ENCODE results near the gene TMEM255B. TPM values are rescaled to one million over a fixed set of nuclear protein-coding genes. Genes with fewer than 3 reads are reported as not detected.

The TMEM255B gene
- total and polyA plus RNA-seq, 9 of the 15 experiments (the other 6 are each of a cell fraction or from before 2014, with no cell fraction given) = 0.01 to 0.75 (median 0.23) TPM

DNA sequence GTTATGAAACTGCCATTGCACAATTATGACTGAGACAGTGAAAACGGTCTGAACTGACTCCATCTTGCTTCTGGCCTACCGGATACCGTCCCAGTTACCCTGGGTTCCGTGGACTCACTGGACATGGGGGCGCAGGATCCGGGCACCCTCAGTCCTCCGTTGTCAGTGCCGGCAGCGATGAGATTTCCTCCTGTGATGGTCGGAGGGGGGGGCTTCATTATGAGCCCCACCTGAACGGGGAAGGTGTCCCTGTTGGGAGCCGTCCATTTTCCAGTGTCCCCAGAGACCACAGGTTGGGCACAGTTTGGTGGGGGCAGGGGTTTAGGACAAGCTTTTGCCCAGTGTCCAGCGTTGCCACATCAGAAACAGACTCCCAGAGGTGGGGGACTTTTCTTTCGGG lies 23.4 kb downstream of the TMEM255B start:
- intact Hi-C loops (cut with micrococcal nuclease) = no loop called here
- Histone ChIP-seq H3K4me1 (replicated peaks in 1 of 2; ENCODE audit: control insufficient read depth in 2 of 2, insufficient read depth in 2 of 2, low read length in 2 of 2) (no peaks in the 10 kb centered on the region), H3K79me2 (ENCODE audit: control insufficient read depth, insufficient read depth, low read length) (no peaks in the 10 kb centered on the region), H3K4me3 (no peak overlapping the region), H3K36me3 (ENCODE audit: control insufficient read depth, insufficient read depth, low read length) (no peaks in the 10 kb centered on the region), H3K27me3 (ENCODE audit: control insufficient read depth in 2 of 2, insufficient read depth in 2 of 2, low read length in 2 of 2) (peaks cover 3 to 53% of the 10 kb centered on the region in 2 experiments; a peak in 4 of 5 replicates), H3K9me3 (replicated peaks; ENCODE audit: control insufficient read depth, insufficient read depth, low read depth, low read length) (no peaks in the 10 kb centered on the region), H3K4me2 (ENCODE audit: insufficient read depth, low read length) (no peak overlapping the region), H4K20me1 (replicated peaks; ENCODE audit: control insufficient read depth, insufficient read depth, low read length) (no peaks in the 10 kb centered on the region; the same call in 1 of the 2 replicates), H3K9ac (ENCODE audit: insufficient read depth in 1 of 2, low read depth in 2 of 2, low read length in 2 of 2) (no peak overlapping the region), H3K27ac (ENCODE audit: extremely low read depth, low read depth, low read length) (no peak overlapping the region), H2AFZ (ENCODE audit: low read depth, low read length) (no peak overlapping the region), H3K9me1 (ENCODE audit: control insufficient read depth, insufficient read depth, low read length) (no peaks in the 10 kb centered on the region)
- TF ChIP-seq BRD9 (IDR thresholded peaks at IDR 0.05; ENCODE audit: low read depth, partially characterized antibody) = no peak
- TF ChIP-seq ZNF766 (CRISPR knock-in tag; conservative IDR thresholded peaks at IDR 0.05) = no peak
- no peak for TF ChIP-seq POLR2AphosphoS5 (IDR thresholded peaks at IDR 0.05; ENCODE audit: control insufficient read depth, insufficient read depth, low read depth, low read length)
- no peak for TF ChIP-seq ZNF12 (CRISPR knock-in tag; IDR thresholded peaks at IDR 0.05)
- no peak for TF ChIP-seq NFATC3 (IDR thresholded peaks at IDR 0.05)
- TF ChIP-seq, protein P1, sequence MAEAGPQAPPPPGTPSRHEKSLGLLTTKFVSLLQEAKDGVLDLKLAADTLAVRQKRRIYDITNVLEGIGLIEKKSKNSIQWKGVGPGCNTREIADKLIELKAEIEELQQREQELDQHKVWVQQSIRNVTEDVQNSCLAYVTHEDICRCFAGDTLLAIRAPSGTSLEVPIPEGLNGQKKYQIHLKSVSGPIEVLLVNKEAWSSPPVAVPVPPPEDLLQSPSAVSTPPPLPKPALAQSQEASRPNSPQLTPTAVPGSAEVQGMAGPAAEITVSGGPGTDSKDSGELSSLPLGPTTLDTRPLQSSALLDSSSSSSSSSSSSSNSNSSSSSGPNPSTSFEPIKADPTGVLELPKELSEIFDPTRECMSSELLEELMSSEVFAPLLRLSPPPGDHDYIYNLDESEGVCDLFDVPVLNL (CRISPR knock-in tag; IDR thresholded peaks at IDR 0.05; ENCODE audit: low read depth) = no peak
- TF ChIP-seq ZNF354B (CRISPR knock-in tag; IDR thresholded peaks at IDR 0.05) = no peak
- TF ChIP-seq KLF16 (IDR thresholded peaks at IDR 0.05) = no peak
- no peak for TF ChIP-seq ZNF165 (CRISPR knock-in tag; IDR thresholded peaks at IDR 0.05; ENCODE audit: borderline replicate concordance)
- no peak for TF ChIP-seq TARDBP (IDR thresholded peaks at IDR 0.05)
- no peak for TF ChIP-seq POLR2B (IDR thresholded peaks at IDR 0.05; ENCODE audit: low read depth, partially characterized antibody)
- no peak for TF ChIP-seq HDAC6 (IDR thresholded peaks at IDR 0.05; ENCODE audit: low read depth, low read length)
- no peak for TF ChIP-seq SNRNP70 (optimal IDR thresholded peaks at IDR 0.05; ENCODE audit: low read depth, low read length)
- TF ChIP-seq ZNF76 (CRISPR knock-in tag; IDR thresholded peaks at IDR 0.05; ENCODE audit: borderline replicate concordance) = no peak
- ATAC-seq (no peak), FAIRE-seq (no peak), DNase-seq (ENCODE audit: extremely low read depth in 1 of 4, low spot score in 3 of 4) (no peak)
- ChIA-PET CTCF (ENCODE audit: low intra/inter-chr PET ratio) (no interaction called here), POLR2A (no interaction called here)
- 0% methylated on average over 10 of the region's 14 CpGs for WGBS (ENCODE audit: insufficient coverage, low coverage, missing lambda C conversion rate)
- BruUV-seq (replicated peaks) = no TSS peak
- in situ Hi-C loops (cut with MboI) = no loop called here
